Stimulated activated CD8-positive, alpha-beta memory T cell treated with anti-CD3 and anti-CD28 coated beads, Interleukin-7, amount 100 ng/mL, for 1 hour (primary cell): ENCODE results near the gene ZFAND2B.
A peak's percentile ranks its signal among the peaks of the same experiment; 100 is the strongest.

Experiments
- DNase-seq, 2 donors: peaks; one replicate each; pipeline ENCODE4 v3.0.0-alpha.2; 2020; ENCODE audit warnings: low read depth in 2 of 2

ZFAND2B gene

GRCh38 chr2:219220652-219221402 lies 14.2 kb downstream of the ZFAND2B start:
- DNase-seq = no peak

- DNase-seq = no peak
These were observed 15.5 kb downstream of the ZFAND2B start for GRCh38 chr2:219221957-219222518.

- DNase-seq = no peak
These were observed 17.4 kb downstream of the ZFAND2B start for GRCh38 chr2:219223831-219224610.

GRCh38 chr2:219225350-219225749 lies 18.8 kb downstream of the ZFAND2B start:
- no peak for DNase-seq

- no peak for DNase-seq
These were observed 21.7 kb downstream of the ZFAND2B start for GRCh38 chr2:219228041-219228910.

- DNase-seq = no peak
These were observed 22.3 kb downstream of the ZFAND2B start for GRCh38 chr2:219228911-219229304.

GRCh38 chr2:219229305-219230058 lies 22.9 kb downstream of the ZFAND2B start, which contains the start of the genes ANKZF1 and ATG9A:
TSS of gene ANKZF1 (plus strand) at chr2:219229806. CDS start at chr2:219230258, 452 bp downstream.
TSS of gene ATG9A (minus strand) at chr2:219229636. CDS start at chr2:219228024, 1,612 bp downstream.
- DNase-seq = peak; percentile 93 to 95

- no peak for DNase-seq
These were observed 23.5 kb downstream of the ZFAND2B start for GRCh38 chr2:219230059-219230540.

GRCh38 chr2:219234331-219234730 lies 27.7 kb downstream of the ZFAND2B start:
- no peak for DNase-seq

- no peak for DNase-seq
These were observed 36.7 kb downstream of the ZFAND2B start for GRCh38 chr2:219243291-219243761.

- DNase-seq = no peak
These were observed 38.2 kb downstream of the ZFAND2B start for GRCh38 chr2:219244789-219245147.

GRCh38 chr2:219245148-219245898 lies 38.7 kb downstream of the ZFAND2B start, which contains the start of the genes GLB1L and STK16:
TSS of gene GLB1L (minus strand) at chr2:219245444. CDS start at chr2:219243573, 1,871 bp downstream.
TSS of gene STK16 (plus strand) at chr2:219245479. CDS start at chr2:219246000, 521 bp downstream.
- peak; percentile 81 to 83 for DNase-seq

GRCh38 chr2:219245899-219246230 lies 39.3 kb downstream of the ZFAND2B start:
- DNase-seq = no peak

GRCh38 chr2:219246559-219246958 lies 40.0 kb downstream of the ZFAND2B start:
- no peak for DNase-seq

GRCh38 chr2:219247678-219248642 lies 41.4 kb downstream of the ZFAND2B start:
- DNase-seq = no peak

GRCh38 chr2:219248845-219249202 lies 42.2 kb downstream of the ZFAND2B start:
- no peak for DNase-seq

- DNase-seq = no peak
These were observed 42.8 kb downstream of the ZFAND2B start for GRCh38 chr2:219249203-219249980.
